ENCODE results near the gene NHSL1.

The NHSL1 gene

DNA sequence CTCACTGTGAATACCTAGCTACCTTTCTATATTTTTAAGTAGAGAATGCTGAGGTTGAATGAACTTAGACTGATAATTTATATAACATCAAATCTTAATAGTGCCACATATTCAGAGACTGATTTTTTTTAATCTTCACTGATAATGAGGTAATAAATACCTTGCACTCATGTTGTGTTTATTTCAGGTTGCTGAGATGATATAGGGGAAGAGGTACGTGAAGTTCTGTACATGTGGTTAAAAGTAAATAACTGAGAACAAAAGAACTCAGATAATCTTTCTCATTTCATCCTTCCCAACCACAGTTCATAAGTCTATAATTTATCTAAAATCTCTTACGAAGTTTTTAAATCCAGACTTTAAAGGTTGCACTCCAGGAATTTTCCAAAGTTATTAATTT is 6.4 kb downstream of the NHSL1 start:
- no peak for DNase-seq (ENCODE audit: low spot score)

DNA sequence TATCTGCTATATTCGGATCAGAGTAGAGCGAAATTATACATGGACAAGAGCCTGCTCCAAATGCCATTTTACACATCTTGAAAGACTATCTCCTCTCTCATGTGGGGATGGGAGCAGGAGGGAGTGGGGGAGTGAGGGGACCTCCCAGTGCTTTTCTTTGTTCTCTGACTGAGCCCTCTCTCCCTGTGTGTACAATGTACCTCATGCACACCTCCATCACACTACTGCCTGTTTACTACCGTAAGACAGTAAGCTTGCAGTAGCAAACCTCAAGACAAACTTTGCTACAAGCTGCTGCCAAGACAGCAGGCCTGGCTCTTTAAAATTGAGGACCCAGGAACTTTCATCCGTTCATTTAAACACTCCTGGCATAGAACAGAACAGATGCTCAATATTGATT is 7.2 kb downstream of the NHSL1 start:
- no peak for DNase-seq (ENCODE audit: low spot score)

DNA sequence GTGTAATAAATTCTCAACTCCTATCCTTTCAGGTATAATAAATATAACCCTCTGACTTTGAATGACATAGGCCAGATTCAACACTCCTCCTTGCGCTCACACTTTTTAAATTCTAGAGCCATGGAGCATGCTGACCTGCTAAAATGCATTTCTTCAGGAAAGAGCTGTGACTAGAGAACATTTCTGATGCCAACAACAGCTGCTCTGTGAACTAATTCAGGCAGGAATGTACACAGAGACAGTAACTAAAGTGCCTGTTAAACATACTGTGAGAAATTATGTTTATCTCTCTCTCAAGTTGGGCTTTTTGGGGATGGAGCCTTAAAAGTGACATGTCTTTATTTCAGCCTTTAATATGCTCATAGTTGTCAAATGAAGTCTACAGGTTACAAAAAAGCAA is 8.3 kb downstream of the NHSL1 start:
- no peak for DNase-seq (ENCODE audit: low spot score)

DNA sequence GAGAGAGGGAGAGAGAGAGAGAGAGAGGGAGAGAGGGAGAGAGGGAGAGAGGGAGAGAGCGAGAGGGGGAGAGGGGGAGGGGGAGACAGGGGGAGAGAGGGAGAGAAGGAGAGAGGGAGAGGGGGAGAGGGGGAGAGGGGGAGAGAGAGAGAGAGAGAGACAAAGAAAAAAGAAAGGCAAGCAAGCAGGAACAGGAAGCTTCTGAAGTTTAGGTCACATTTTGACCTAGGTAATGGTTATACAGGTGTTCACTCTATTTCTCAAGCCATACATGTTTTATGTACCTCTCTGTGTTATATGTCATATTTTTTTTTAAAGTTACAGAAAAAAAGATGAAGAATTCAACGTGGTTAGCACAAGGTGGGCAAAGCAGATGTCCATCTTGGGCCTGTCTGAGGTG is 9.4 kb downstream of the NHSL1 start:
- no peak for DNase-seq (ENCODE audit: low spot score)

DNA sequence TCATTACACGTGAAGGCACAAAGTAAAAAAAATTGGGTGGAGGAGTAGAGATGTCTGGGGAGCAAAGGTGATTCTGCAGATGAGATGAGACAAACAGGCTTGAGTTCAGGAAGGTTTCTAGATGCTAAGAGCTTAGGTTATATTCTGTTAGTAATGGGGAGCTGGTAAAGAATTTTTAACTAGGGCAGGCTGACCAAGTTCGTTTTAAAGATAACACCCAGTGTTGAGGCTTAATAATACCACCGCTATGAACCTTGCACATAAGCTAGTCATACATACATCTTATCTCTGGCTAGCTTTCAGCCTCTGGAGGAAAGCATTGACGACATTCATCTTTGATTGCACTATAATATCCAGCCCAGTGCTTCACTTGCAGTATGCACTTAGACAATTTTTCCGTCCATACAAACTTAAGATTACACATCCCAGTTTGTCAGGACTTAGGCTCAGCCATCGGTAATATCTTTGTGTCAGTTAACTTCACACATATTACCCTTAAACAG is 12.1 kb downstream of the NHSL1 start:
- DNase-seq (ENCODE audit: low spot score), result no peak

DNA sequence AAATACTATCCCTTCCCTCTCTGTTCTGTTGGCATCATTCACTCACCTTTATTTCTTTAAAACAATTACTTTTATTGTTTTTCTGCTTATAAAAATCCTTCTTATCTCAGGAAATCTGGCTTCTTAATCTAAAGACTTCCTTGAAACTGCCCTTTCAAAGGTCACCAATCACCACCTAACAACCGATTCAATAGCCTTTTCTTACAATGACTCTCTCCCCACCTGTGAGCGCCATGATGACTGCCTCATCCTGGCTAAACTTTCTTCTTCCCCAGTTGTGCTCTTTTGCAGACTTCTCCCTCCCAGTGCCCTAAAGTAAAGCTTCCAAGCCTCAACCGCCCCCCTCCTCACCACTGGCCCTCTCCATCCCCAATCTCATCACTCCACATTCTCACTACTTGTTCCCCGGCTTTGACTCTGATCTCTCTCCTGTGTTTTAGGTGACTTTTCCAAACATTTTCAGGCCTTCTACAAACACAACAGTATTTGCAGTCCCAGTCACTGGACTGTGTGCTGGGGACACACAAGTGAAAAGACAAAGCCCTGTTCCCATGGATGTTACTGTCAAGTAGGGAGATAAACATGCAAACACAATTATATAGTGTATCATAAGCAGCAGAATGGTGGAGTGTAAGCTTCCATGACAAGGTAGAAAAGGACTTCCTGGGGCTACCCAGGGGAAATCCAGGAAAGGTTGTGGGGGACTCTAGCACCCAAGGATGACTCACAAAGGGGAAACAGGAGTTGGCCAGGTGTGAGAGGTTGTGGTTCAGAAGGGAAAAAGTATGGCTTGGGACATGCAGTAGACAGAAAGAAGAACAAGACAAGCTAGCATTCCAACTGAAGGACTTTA is 12.8 kb downstream of the NHSL1 start:
- no peak for DNase-seq (ENCODE audit: low spot score)

DNA sequence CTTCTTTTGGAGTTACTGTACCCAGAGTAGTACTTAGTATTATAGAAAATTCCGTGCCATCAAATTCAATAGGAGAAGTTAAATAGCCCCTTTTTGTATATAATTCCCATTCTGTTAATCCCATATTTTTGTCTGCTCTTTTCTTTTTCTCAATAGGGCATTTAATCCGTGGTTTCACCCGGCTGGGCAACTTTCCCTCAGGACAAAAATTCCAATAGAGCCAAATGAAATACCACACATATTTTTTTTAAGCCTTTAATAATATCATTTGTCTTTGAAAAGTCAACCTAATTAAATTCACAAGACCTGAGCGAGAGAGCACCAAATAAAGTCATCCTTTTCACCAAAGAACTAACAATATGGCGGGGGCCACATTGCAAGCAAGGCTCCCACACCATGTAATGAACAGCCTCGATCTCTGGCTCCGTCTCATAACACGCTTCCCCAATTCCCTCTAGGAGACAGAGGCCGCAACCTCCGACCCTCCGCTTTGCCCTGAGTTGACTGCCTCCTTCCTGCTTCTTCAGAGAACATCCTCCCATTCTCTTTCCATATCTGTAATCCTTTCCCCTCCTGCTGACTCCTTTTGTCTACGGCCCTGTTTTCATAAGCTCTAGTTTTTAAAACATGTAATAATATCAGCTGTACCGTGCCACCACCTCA is 13.6 kb downstream of the NHSL1 start:
- no peak for DNase-seq (ENCODE audit: low spot score)

DNA sequence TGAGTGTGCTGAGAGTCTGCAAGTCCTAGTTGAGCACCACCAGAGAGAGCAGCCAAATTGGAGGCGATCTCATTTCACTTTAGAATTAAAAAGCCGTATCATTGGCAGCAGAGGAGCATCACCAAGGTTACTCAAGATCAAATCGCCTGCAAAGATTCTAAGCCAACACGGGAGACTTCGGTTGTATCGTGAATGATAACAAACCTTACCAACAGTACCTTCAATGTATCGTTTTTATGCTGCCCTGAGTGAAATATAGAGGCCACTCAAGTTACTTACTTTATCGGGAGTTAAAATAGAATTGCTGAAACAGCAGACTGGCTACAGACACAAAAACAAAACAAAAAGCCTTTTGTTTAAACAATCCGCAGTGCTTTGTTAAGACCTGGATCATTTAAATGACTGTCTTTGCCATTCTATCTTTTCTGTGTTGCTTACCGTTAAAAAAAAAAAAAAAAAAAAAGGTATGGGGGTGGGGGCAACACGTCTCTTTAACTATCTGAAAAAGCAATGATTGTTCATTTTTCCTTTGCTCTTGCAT is 14.2 kb downstream of the NHSL1 start:
- peak; percentile 61 for DNase-seq (ENCODE audit: low spot score)

DNA sequence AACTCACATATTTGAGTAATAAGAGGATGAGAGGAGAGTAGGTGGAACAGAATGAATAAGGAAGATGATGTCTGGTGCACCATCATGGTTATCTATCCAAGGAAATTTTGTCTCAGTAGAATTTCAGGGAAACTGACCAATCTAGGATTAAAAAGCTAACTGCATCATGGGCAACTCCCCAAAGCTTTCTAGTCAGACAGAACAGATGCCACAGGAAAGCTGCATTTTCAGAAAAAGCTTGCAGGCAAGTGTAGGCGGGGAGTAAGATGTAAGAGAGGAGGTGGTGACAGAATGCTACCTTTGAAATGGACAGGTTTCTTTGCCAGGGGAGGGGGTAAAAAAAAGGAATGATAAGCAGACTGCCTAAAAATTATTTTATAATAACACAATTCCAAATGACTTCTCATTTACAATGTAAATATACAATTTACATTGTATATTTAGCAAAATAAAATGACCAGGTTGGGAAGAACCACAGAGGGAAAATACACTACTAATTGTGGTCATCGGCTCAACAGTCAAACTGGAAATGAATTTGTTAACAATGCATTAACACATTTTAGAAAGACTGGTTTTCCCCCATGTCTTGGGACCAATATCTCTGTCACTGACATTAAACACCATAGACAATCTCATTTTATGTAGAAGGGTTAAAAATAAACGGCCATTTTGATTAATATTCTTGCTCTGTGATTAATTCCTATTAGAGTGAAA is 15.1 kb downstream of the NHSL1 start:
- DNase-seq (ENCODE audit: low spot score), result no peak

DNA sequence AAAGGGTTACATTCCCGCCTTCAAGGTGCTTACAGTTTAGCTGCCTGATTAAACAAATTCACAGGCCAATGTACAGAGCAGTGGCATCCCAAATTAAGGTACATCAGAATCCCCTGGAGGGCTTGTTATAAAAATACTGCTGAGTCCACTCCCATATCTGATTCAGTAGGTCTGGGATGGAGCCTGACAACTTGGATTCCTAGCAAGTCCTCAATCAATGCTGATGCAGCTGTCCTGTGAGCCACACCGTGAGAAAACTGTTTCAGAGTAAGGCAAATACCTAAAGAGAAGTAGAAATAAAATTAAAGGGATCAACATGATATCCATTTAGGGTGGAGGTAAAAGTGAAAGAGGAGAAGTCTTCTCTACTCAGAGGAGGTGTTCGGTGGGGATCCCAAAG is 16.5 kb downstream of the NHSL1 start:
- no peak for DNase-seq (ENCODE audit: low spot score)

DNA sequence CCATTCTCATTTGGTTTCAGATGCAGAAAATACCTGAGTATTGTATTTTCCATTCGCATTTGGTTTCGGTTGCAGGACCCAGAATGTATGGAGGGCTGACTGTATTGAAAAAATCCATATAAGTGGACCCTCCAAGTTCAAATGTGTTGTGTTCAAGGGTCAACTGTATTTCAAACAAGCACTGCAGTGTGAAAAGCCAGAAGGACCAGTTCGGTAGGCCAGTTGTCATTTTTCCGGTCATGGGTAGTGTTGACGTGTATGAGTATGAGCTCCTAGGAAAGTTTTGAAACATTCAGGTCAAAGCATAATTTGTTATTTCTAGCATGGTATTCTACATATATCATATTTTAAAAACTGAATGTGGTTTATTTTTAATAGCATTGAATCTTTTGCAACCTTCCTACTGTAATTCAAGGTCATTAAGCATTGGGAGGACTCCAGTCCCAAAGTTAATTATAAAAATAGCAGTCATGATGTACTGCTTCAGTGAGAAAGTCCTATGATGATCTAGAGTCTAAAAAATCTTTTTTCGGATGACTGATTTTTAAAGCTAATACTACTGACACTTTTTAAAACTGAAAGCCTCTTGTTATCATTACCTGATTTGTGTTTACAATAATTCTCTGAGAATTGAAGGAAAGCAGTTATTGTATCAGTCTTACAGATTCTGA is 18.9 kb downstream of the NHSL1 start:
- no peak for DNase-seq (ENCODE audit: low spot score)

DNA sequence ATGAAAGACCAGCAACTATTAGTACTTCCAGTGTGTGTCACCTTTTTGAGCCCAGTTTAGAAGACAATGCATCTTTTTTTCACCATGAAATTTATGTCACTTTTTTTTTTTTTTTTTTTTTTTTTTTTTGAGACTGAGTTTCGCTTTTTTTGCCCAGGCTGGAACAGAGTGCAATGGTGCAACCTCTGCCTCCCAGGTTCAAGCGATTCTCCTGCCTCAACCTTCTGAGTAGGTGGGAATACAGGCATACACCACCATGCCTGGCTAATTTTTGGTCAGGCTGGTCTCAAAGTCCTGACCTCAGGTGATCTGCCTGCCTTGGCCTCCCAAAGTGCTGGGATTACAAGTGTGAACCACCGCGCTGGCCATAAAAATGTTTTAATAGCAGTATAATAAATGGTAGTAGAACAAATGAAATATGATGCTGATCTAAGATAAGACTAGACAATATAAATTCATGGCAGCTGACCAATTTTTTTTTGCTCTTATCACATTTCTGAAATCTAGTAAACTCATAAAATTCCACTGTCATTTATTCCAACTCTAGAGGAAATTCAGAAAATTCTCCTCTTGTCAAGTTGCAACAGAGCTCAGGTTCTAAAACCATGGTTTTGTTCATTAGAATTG is 21.3 kb downstream of the NHSL1 start:
- no peak for DNase-seq (ENCODE audit: low spot score)

DNA sequence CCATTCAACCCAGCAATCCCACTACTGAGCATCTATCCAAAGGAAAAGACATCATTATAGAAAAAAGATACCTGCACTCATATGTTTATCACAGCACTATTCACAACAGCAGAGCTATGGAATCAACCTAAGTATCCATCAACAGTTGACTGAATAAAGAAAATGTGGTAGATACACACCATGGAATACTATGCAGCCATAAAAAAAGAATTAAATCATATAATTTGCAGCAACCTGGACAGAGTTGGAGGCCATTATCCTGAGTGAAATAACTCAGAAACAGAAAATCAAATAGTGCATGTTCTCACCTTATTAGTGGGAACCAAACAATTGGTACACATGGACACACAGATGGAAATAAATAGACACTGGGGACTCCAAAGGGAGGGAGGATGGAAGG is 23.2 kb downstream of the NHSL1 start:
- DNase-seq (ENCODE audit: low spot score), result no peak

DNA sequence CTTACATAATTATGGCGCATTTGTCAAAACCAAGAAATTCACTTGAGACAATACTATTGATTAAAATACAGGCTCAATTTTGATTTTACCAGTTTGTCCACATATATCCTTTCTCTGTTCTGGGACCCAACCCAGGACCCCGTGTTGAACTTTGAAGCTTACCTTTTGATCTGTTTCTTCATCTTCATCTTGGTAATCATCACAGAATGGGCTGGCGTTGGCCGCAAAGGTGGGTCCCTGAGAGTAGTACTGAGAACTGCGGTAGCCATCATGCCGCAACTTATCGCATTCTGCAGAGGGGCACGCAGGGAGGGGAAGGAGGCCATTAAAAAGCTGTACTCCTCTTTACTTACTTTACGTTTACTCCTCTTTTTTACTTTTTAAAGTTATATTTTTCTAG is 26.1 kb downstream of the NHSL1 start:
- no peak for DNase-seq (ENCODE audit: low spot score)

DNA sequence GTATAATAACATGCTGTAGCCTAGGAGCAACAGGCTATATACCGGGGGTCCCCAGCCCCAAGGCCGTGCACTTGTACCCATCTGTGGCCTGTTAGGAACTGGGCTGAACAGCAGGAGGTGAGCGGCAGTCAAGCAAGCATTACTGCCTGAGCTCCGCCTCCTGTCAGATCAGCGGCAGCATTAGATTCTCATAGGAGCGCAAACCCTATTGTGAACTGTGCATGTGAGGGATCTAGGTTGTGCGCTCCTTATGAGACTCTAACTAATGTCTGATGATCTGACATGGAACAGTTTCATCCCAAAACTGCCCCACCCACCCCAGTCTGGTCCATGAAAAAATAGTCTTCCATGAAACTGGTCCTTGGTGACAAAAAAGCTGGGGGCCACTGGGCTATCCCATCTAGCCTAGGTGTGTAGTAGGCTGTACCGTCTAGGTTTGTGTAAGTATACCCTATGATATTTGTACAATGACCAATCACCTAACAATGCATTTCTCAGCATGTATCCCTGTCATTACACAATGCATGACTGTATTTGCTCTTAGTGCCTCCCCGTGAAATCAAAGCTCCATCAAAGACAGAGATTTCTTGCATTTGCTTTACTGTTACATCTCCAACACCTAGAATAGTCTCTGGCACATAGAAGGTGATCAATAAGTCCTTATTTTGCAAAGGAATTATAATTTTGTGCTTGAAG is 30.8 kb downstream of the NHSL1 start:
- no peak for DNase-seq (ENCODE audit: low spot score)

DNA sequence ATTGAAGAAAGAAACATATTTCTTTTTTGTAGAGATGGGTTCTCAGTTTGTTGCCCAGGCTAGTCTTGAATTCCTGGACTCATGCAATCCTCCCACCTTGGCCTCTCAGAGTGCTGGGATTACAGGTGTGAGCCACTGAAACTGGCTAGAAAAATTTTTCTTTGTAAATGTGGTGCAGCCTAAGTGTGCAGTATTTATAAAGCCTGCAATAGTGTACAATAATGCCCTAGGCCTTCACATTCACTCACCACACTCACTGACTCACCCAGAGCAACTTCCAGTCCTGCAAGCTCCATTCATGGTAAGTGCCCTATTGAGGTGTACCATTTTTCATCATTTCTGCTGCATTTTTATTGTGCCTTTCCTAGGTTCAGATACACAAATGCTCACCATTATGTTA is 31.4 kb downstream of the NHSL1 start:
- no peak for DNase-seq (ENCODE audit: low spot score)

DNA sequence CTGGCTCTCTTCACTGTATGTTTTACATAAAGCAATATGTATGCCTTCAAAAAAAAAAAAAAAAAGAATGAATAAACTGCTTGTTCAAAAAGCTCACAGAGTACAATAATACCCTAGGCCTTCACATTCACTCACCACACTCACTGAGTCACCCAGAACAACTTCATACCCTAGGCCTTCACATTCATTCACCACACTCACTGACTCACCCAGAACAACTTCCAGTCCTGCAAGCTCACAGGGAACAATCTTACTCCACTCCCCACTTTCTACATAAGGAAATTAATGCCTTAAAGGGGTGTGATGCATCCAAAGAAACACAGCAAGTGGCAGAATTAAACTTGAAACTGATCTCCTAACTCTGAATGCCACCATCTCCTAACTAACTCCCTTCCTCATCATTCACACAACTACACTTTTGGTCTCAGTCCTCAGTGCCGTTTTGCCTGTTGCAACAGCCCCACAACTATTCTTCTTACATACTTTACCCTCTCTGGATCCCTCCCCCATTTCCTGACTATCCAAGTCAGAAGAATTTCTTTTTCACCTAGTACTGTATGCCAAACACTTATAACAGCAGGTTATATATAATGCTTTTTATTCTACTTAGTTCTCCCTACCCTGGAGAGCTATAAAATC is 34.2 kb downstream of the NHSL1 start:
- no peak for DNase-seq (ENCODE audit: low spot score)

DNA sequence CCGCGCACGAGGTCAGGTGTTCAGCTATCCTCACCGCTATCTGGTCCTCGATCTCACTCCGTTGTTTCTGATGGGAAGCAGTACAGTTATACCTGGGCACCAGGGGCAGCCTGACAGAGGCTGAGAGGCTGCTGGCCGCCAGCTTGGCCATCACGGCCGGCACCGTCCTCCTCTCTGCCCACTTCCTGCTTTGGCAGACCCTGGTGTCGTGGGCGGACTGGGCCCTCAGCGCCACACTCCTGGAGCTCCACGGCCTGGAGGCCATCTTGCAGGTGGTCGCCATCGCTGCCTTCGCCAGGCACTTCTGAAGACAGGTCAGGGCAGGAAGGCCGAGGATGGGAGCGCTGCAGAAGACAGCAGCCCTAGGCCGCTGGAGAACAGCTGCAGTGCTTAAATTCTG is 35.2 kb downstream of the NHSL1 start:
- DNase-seq (ENCODE audit: low spot score), result no peak

DNA sequence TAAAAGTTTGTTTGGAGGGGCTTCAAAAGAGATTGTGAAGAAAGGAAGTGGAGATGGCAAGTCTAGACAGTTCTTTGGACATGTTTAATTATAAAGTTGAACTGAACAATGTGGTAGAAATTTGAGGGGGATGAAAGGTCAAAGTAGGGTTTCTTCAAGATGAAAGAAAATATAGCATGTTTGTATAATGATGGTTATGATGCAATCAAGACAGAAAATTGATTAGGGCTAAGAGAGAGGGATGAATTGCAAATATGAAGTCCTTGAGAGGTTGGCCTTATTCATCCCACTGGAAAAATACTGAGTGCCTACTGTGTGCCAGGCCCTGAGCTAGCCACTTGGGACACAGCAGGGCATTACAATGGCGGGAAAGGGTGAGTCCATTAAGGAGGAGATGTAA is 37.6 kb downstream of the NHSL1 start:
- no peak for DNase-seq (ENCODE audit: low spot score)

DNA sequence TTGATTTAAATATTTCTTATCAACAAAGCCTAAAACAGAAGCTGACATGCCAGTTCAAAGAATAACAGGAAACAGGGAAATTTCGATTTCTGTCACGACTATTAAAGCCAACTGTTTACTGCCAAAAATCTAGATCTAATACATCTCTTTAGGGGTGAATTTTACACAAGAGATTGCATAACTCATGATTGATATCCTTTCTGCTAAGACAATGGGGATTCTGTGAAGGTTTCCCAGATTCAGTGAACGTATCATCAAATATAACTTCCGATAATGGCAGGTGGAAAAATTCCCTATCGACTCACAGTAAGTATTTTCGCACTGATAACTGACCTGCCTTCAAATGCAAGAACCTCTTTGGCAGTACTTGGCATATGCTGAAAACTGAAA is 42.9 kb downstream of the NHSL1 start:
- no peak for DNase-seq (ENCODE audit: low spot score)
